NCI-H1930 (cell line): ENCODE data around the gene VAT1.
A peak's percentile ranks its signal among the peaks of the same experiment; 100 is the strongest.

Experiments
- DNase-seq, 2 experiments: peaks; one replicate each; lab custom pipeline; 2025; lab: John Stamatoyannopoulos, UW

The VAT1 gene

GRCh38 chr17:43027091-43028032 lies 5.2 kb upstream of the VAT1 start:
- no peak for DNase-seq

- no peak for DNase-seq
These were observed 4.4 kb upstream of the VAT1 start for GRCh38 chr17:43026595-43026994.

- no peak for DNase-seq
These were observed 3.8 kb upstream of the VAT1 start for GRCh38 chr17:43025766-43026537.

GRCh38 chr17:43025290-43025657 lies 3.1 kb upstream of the VAT1 start:
- no peak for DNase-seq

- DNase-seq: peak; percentile 96 to 98
These were observed 2.5 kb upstream of the VAT1 start, which contains the start of gene RND2 for GRCh38 chr17:43024407-43025289. TSS of gene RND2 (plus strand) at chr17:43025231. CDS start at chr17:43025348, 117 bp downstream.

GRCh38 chr17:43020789-43021740 lies 1.1 kb downstream of the VAT1 start:
- peak in 1 of 2 experiments; percentile 56 for DNase-seq

- no peak for DNase-seq
These were observed 2.1 kb downstream of the VAT1 start for GRCh38 chr17:43020030-43020621.

GRCh38 chr17:43019418-43019817 lies 2.8 kb downstream of the VAT1 start:
- DNase-seq: no peak

GRCh38 chr17:43018932-43019331 lies 3.3 kb downstream of the VAT1 start:
- no peak for DNase-seq

GRCh38 chr17:43018008-43018853 lies 4.0 kb downstream of the VAT1 start:
- no peak for DNase-seq

- no peak for DNase-seq
These were observed 6.0 kb downstream of the VAT1 start for GRCh38 chr17:43016216-43016615.

GRCh38 chr17:43015579-43015978 lies 6.6 kb downstream of the VAT1 start:
- no peak for DNase-seq

GRCh38 chr17:43014649-43015542 lies 7.3 kb downstream of the VAT1 start:
- DNase-seq: no peak

- DNase-seq: no peak
These were observed 8.1 kb downstream of the VAT1 start for GRCh38 chr17:43014020-43014648.

- no peak for DNase-seq
These were observed 8.9 kb downstream of the VAT1 start for GRCh38 chr17:43013296-43013695.

- DNase-seq: no peak
These were observed 10.3 kb downstream of the VAT1 start for GRCh38 chr17:43011728-43012472.

- no peak for DNase-seq
These were observed 11.4 kb downstream of the VAT1 start for GRCh38 chr17:43010667-43011308.
